Adipose tissue (tissue), 3 donors: ENCODE measurements around the gene PHACTR2. TPM values are rescaled to one million over a fixed set of nuclear protein-coding genes. Genes with fewer than 3 reads are reported as not detected.
A peak's percentile ranks its signal among the peaks of the same experiment; 100 is the strongest.
"Not testable (repeated sequence)": the region's sequence is repeated elsewhere in the genome, so short reads cannot be mapped to it uniquely, and the experiment has no call there.

Experiments
- H3K27ac ChIP-seq: one replicate; pipeline ENCODE4 v1.5.1; 2013; ENCODE audit warnings: low read depth, low read length
- WGBS, 3 donors: extraction: QIAGEN DNeasy Blood & Tissue Kit; methylation state at CpG; one replicate each; pipeline ENCODE4 v1.1.7; 2013; 5-methylcytosine and 5-hydroxymethylcytosine counted together
- polyA plus RNA-seq, 3 donors: library from polyadenylated mRNA; stranded (reverse); fragments of 200-250 nt; gene quantifications; one replicate each; pipeline ENCODE4 v1.2.3, GENCODE V29; 2013
- donor health status: healthy with polysubstance abuse.
- donor health status: Bipolar disorder and iron deficiency.
- donor health status: healthy.

PHACTR2 gene
- polyA plus RNA-seq, 3 donors: 1.6 to 11.6 (median 9.0) TPM

GRCh38 chr6:143822584-143823024 is 144.8 kb downstream of the PHACTR2 start:
- WGBS, 3 donors: 39 to 53% (median 49%) methylated on average over 3 of the region's 3 CpGs

GRCh38 chr6:143823548-143823947 is 145.8 kb downstream of the PHACTR2 start:
- H3K27ac ChIP-seq: no peak overlapping the region
- 60 to 88% (median 60%) methylated on average over 6 of the region's 6 CpGs for WGBS, 3 donors

More at GRCh38 chr6:143822584-143823024, 144.8 kb downstream of the PHACTR2 start:
- H3K27ac ChIP-seq: no peak overlapping the region

GRCh38 chr6:143828572-143828971 is 150.8 kb downstream of the PHACTR2 start:
- no peak overlapping the region for H3K27ac ChIP-seq

- 81 to 96% (median 91%) methylated on average over 2 of the region's 2 CpGs for WGBS, 3 donors
- H3K27ac ChIP-seq: no peak overlapping the region
These were observed 158.4 kb downstream of the PHACTR2 start for GRCh38 chr6:143836150-143836549.

- no peak overlapping the region for H3K27ac ChIP-seq
- WGBS, 3 donors: 65 to 88% (median 78%) methylated on average over 5 of the region's 5 CpGs
These were observed 160.6 kb downstream of the PHACTR2 start for GRCh38 chr6:143838395-143838794.

GRCh38 chr6:143839196-143839595 is 161.4 kb downstream of the PHACTR2 start:
- H3K27ac ChIP-seq: no peak overlapping the region
- 68 to 82% (median 71%) methylated on average over 4 of the region's 4 CpGs for WGBS, 3 donors

- 81 to 95% (median 91%) methylated on average over 6 of the region's 6 CpGs for whole genome bisulfite sequencing, 3 donors
These were observed 163.0 kb downstream of the PHACTR2 start for GRCh38 chr6:143840595-143841265.

GRCh38 chr6:143842461-143842901 is 164.7 kb downstream of the PHACTR2 start:
- H3K27ac ChIP-seq: peak overlapping the region; percentile 63
- WGBS, 3 donors: 22 to 33% (median 30%) methylated on average over 7 of the region's 7 CpGs

More at GRCh38 chr6:143840595-143841265, 163.0 kb downstream of the PHACTR2 start:
- no peak overlapping the region for H3K27ac ChIP-seq

GRCh38 chr6:143842902-143843676 is 165.3 kb downstream of the PHACTR2 start, which contains the start of gene LTV1:
TSS of gene LTV1 (plus strand) at chr6:143843338. CDS start at chr6:143843478, 140 bp downstream.
- 0 to 1% (median 1%) methylated on average over 64 of the region's 64 CpGs for WGBS, 3 donors
- peak within 1 kb of the TSS; percentile 63 for H3K27ac ChIP-seq

- 1 to 2% (median 1%) methylated on average over 9 of the region's 9 CpGs for WGBS, 3 donors
These were observed 165.9 kb downstream of the PHACTR2 start for GRCh38 chr6:143843677-143843999.

GRCh38 chr6:143844006-143844405 is 166.2 kb downstream of the PHACTR2 start:
- no peak overlapping the region for H3K27ac ChIP-seq
- 7 to 18% (median 10%) methylated on average over 4 of the region's 4 CpGs for WGBS, 3 donors

More at GRCh38 chr6:143843677-143843999, 165.9 kb downstream of the PHACTR2 start:
- H3K27ac ChIP-seq: peak overlapping the region; percentile 40

GRCh38 chr6:143845033-143845432 is 167.3 kb downstream of the PHACTR2 start:
- H3K27ac ChIP-seq: no peak overlapping the region
- WGBS, 3 donors: 56 to 93% (median 66%) methylated on average over 5 of the region's 5 CpGs

- 94 to 98% (median 96%) methylated on average over 3 of the region's 3 CpGs for WGBS, 3 donors
- H3K27ac ChIP-seq: not testable (repeated sequence)
These were observed 173.9 kb downstream of the PHACTR2 start for GRCh38 chr6:143851706-143852105.

- H3K27ac ChIP-seq: not testable (repeated sequence)
- 88 to 96% (median 92%) methylated on average over 1 of the region's 1 CpG for WGBS, 3 donors
These were observed 177.3 kb downstream of the PHACTR2 start for GRCh38 chr6:143855057-143855456.

GRCh38 chr6:143856762-143857161 is 179.0 kb downstream of the PHACTR2 start:
- 90 to 96% (median 96%) methylated on average over 6 of the region's 6 CpGs for WGBS, 3 donors
- H3K27ac ChIP-seq: not testable (repeated sequence)

GRCh38 chr6:143857651-143858050 is 179.9 kb downstream of the PHACTR2 start:
- no peak overlapping the region for H3K27ac ChIP-seq
- 97 to 98% (median 97%) methylated on average over 5 of the region's 5 CpGs for WGBS, 3 donors

- whole genome bisulfite sequencing, 3 donors: 91 to 94% (median 93%) methylated on average over 3 of the region's 3 CpGs
- no peak overlapping the region for H3K27ac ChIP-seq
These were observed 182.3 kb downstream of the PHACTR2 start for GRCh38 chr6:143859891-143860660.

- H3K27ac ChIP-seq: no peak overlapping the region
- 72 to 93% (median 80%) methylated on average over 2 of the region's 2 CpGs for WGBS, 3 donors
These were observed 186.0 kb downstream of the PHACTR2 start for GRCh38 chr6:143863771-143864170.

GRCh38 chr6:143864234-143864633 is 186.5 kb downstream of the PHACTR2 start, which contains the start of gene ZC2HC1B:
TSS of gene ZC2HC1B (plus strand) at chr6:143864474. CDS start at chr6:143864540, 66 bp downstream.
- no peak within 1 kb of the TSS for H3K27ac ChIP-seq
- WGBS, 3 donors: 69 to 95% (median 72%) methylated on average over 1 of the region's 1 CpG
